NT2/D1 (cell line): ENCODE data around the gene ZNF33B.

Experiments
- DNase-seq: peaks from one replicate; pipeline ENCODE4 v3.0.0-alpha.2; 2011; ENCODE audit warnings: low read depth, low spot score
- H3K27me3 ChIP-seq: 2 replicates; pipeline ENCODE4 v1.6.0; 2011; ENCODE audit warnings: mild to moderate bottlenecking; ENCODE audit not compliant: insufficient read length, insufficient read depth
- H3K36me3 ChIP-seq: 2 replicates; pipeline ENCODE4 v1.6.1; 2011; ENCODE audit warnings: mild to moderate bottlenecking, low read length, mixed read lengths; ENCODE audit not compliant: insufficient read depth, insufficient read length
- H3K4me1 ChIP-seq: 2 replicates; pipeline ENCODE4 v1.5.1; 2011; ENCODE audit not compliant: insufficient read depth, insufficient read length
- H3K4me3 ChIP-seq: 2 replicates; pipeline ENCODE4 v1.5.1; 2011; ENCODE audit warnings: low read depth; ENCODE audit not compliant: insufficient read length
- H3K9ac ChIP-seq: 2 replicates; pipeline ENCODE4 v1.6.0; 2011; ENCODE audit warnings: low read depth; ENCODE audit not compliant: insufficient read length
- H3K9me3 ChIP-seq: 2 replicates; pipeline ENCODE4 v1.5.1; 2011; ENCODE audit warnings: mild to moderate bottlenecking, low read length; ENCODE audit not compliant: insufficient read depth
- SUZ12 ChIP-seq: IDR thresholded peaks from 2 replicates; pipeline ENCODE4 v1.6.1; 2011; ENCODE audit not compliant: insufficient read length, insufficient read depth; ENCODE audit errors: extremely low read depth
- YY1 ChIP-seq: IDR thresholded peaks from 2 replicates; pipeline ENCODE4 v1.6.1; 2011; ENCODE audit not compliant: insufficient read length, insufficient read depth
- ZNF274 ChIP-seq: IDR thresholded peaks from 2 replicates; pipeline ENCODE4 v1.6.1; 2011; ENCODE audit warnings: mild to moderate bottlenecking, low read depth, low read length

The ZNF33B gene

DNA sequence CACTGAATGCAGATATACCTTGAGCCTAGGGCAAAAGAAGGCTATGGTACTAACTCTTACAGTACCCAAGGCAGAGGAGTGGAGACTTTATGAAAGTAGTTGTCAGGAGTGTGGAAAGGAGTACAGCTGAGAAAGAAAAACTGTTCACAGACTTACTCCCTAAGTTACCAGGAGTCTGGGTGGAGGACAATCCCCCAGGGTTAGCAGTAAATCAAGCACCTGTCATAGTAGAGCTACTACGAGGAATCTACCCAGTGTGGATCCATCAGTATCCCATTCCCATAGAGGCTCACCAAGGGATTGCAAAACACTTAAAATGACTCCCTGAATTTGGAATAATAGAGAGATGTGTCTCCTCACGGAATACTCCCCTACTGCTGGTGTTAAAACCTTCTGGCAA lies 10.1 kb upstream of the ZNF33B start:
- H3K9ac ChIP-seq: no peak overlapping the region
- TF ChIP-seq ZNF274 (no peak), SUZ12 (no peak), YY1 (no peak)
- no peaks in the 10 kb centered on the region for H3K27me3 ChIP-seq
- no peak overlapping the region for H3K4me3 ChIP-seq
- H3K9me3 ChIP-seq: no peaks in the 10 kb centered on the region
- H3K36me3 ChIP-seq: no peaks in the 10 kb centered on the region
- no peaks in the 10 kb centered on the region for H3K4me1 ChIP-seq
- DNase-seq: no peak

DNA sequence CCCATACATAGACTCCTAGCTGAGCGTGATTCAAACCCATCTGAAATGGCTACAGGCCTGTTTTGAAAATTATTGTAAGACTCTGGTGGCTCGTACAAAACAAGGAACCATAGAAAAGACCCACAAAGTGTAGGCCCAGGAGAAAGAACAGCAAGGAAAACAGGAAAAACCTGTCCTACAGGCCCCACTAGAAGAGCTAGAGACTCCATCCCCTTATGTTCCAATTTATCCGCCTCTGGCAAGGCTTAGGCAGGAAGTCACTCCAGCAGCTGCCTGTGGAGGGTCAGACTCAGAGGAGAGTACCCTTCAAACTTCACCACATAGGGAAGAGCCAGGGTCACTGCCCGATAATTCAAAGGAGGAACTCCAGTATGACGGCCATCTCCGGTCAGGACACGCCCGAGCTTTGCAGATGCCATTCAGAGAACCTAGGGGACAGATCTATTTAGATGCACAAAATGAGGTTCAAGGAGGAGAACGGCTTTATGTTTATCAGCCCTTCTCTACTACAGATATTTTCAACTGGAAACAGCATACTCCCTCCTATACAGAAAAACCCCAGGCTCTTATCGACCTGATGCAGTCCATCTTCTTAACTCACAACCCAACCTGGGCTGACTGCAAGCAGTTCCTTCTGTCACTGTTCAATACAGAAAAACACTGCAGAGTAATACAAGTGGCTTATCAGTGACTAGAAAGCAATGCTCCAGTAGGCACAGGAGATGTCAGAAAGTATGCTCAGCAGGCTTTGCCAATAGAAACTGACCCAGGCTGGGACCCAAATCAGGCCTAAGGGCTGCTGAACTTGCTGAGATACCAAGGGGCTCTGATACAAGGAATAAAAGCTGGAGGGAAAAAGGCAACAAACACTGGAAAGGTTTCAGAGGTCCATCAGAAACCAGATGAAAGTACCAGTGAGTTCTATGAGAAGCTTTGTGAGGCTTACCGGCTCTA lies 8.6 kb upstream of the ZNF33B start:
- Histone ChIP-seq H3K4me3 (no peak overlapping the region), H3K9ac (no peak overlapping the region), H3K4me1 (no peaks in the 10 kb centered on the region), H3K27me3 (no peaks in the 10 kb centered on the region), H3K36me3 (no peaks in the 10 kb centered on the region), H3K9me3 (no peaks in the 10 kb centered on the region)
- DNase-seq: no peak
- TF ChIP-seq YY1 (no peak), ZNF274 (no peak), SUZ12 (no peak)

DNA sequence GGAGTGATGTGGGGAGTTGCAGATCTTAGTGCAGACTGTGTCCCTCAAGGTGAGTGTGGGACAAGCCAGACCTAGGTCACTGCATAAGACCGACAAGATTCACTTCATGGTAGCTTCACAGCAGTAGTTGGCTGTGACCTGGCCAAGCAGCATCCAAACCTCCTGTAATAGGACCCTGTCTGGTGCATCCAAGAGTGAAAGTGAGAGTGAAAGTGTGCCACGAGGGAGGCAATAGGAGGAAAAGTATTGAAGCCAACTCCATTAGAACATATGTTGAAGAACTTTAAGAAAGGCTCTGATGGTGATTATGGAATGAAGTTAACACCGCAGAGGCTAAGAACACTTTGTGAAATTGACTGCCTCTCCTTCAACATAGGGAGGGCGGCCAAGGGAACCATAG lies 7.8 kb upstream of the ZNF33B start:
- no peaks in the 10 kb centered on the region for H3K9me3 ChIP-seq
- H3K4me1 ChIP-seq: no peaks in the 10 kb centered on the region
- TF ChIP-seq YY1 (no peak), ZNF274 (no peak), SUZ12 (no peak)
- no peaks in the 10 kb centered on the region for H3K36me3 ChIP-seq
- H3K27me3 ChIP-seq: no peaks in the 10 kb centered on the region
- H3K4me3 ChIP-seq: no peak overlapping the region
- no peak overlapping the region for H3K9ac ChIP-seq
- DNase-seq: no peak

DNA sequence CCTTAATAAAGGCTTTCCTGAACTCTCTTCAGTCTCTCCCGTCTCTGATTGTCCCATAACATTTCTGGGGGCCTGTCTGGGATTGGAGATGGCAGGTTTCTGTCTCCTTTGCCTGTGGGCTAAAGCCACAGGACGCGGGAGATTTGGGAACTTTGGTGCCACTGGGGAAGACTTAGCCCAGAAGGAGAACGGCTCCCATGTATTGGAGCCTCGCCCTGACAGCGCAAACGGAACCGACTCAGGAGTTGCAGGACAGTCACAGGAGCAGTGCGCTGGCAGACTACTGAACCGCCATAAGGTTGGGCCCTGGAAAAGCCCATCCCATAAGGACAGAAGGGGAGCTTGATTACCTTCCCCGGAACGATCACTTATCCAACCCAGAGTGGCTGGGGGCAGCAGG lies 7.1 kb upstream of the ZNF33B start:
- Histone ChIP-seq H3K9ac (no peak overlapping the region), H3K4me3 (no peak overlapping the region), H3K9me3 (no peaks in the 10 kb centered on the region), H3K4me1 (no peaks in the 10 kb centered on the region), H3K27me3 (no peaks in the 10 kb centered on the region), H3K36me3 (no peaks in the 10 kb centered on the region)
- DNase-seq: no peak
- TF ChIP-seq ZNF274 (no peak), YY1 (no peak), SUZ12 (no peak)

DNA sequence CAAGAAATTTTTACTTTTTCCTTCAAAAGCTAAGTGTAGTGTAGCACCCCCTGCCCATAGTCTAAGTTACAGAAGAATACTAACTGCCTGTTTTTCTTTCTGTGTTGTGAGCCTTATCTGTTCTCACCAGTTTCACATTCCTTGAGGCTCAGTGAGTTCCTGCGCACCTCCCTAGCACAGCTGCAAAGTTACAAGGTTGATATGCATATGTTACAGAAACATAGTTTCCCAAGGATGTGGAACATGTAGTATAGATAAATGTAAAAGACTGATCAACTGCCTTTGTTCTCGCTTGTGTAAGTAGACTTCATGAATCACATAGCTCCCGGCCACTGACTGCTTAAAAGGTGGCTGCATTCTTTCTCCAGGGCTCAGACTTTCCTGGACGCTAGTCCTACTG lies 6.7 kb upstream of the ZNF33B start:
- Histone ChIP-seq H3K4me3 (no peak overlapping the region), H3K4me1 (no peaks in the 10 kb centered on the region), H3K27me3 (no peaks in the 10 kb centered on the region), H3K9ac (no peak overlapping the region), H3K36me3 (no peaks in the 10 kb centered on the region), H3K9me3 (no peaks in the 10 kb centered on the region)
- TF ChIP-seq YY1: no peak
- no peak for DNase-seq

DNA sequence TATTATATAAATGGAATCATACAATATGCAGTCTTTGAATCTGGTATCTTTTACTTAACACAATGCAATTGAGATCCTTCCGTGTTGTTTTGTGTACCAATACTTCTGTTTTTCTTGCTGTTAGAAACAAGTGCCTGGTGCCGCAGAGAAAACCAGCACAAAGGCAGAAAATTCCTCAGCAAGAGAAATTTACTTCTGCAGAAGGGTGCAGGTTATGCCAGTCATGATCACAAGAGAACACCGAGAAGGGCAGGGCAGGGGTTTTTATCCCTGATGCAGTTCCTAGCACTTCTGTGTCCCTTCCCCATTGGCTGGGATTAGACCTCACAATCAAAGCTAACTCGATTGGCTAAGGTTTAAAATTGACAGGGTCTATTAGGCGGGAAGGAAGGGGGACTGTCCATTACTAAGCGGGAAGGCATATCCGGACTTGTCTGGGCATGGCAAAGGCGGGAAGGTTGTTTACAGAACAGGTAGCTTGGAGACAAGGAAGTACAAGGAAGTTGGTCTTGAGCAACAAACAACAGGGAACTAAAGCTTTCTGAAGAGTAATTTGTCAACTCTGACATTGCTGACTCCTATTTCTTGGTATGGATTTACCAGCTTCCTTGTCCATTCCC lies 2.4 kb upstream of the ZNF33B start:
- Histone ChIP-seq H3K4me1 (no peaks in the 10 kb centered on the region), H3K9me3 (no peaks in the 10 kb centered on the region), H3K9ac (no peak overlapping the region), H3K36me3 (peaks cover 6% of the 10 kb centered on the region), H3K4me3 (no peak overlapping the region), H3K27me3 (no peaks in the 10 kb centered on the region)
- DNase-seq: no peak
- TF ChIP-seq ZNF274 (no peak), YY1 (no peak), SUZ12 (no peak)

DNA sequence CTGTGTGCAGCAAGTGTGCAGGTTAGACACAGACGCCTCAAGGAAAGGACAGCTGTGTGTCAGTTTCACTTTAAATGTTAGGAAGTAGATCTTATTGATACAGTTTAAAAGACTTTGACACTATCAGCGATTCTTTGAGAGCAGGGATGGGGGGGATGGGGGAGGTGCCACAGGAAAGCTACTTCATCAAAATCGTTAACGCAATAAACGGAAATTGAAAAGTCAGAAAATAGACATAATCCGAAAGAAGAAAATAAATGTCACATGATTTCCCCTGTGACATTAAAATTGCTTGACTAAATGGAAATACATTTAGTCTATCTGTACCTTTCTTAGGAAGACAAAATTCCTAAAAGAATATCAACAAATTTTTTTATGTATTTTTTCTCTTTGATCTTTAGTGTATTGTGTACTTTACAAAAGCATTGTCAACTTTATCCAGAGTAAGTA lies 476 bp upstream of the ZNF33B start:
- Histone ChIP-seq H3K4me3 (peak overlapping the region; percentile 84), H3K36me3 (peaks cover 11% of the 10 kb centered on the region), H3K9me3 (no peaks in the 10 kb centered on the region), H3K4me1 (no peaks in the 10 kb centered on the region), H3K27me3 (no peaks in the 10 kb centered on the region), H3K9ac (peak overlapping the region; percentile 90)
- TF ChIP-seq SUZ12: no peak
- TF ChIP-seq YY1: no peak
- TF ChIP-seq ZNF274: no peak
- DNase-seq: no peak
